Osteocyte (in vitro differentiated cells): ENCODE measurements around the gene LYAR. TPM values are rescaled to one million over a fixed set of nuclear protein-coding genes. Genes with fewer than 3 reads are reported as not detected.

ENCODE experiments used
- DNase-seq: peaks from one replicate; pipeline ENCODE4 v3.0.0; 2021; ENCODE audit warnings: mixed read lengths; ENCODE audit not compliant: unreplicated experiment; ENCODE audit errors: extremely low spot score
- H3K27ac Mint-ChIP-seq: one replicate; pipeline ENCODE4 v1.8.0; 2021; ENCODE audit warnings: mild to moderate bottlenecking, mixed read lengths; ENCODE audit not compliant: unreplicated experiment
- H3K27me3 Mint-ChIP-seq: one replicate; pipeline ENCODE4 v1.8.0; 2021; ENCODE audit warnings: mixed read lengths; ENCODE audit not compliant: unreplicated experiment
- H3K36me3 Mint-ChIP-seq: one replicate; pipeline ENCODE4 v1.8.0; 2021; ENCODE audit warnings: mixed read lengths; ENCODE audit not compliant: unreplicated experiment
- H3K4me1 Mint-ChIP-seq: one replicate; pipeline ENCODE4 v1.8.0; 2021; ENCODE audit warnings: mixed read lengths; ENCODE audit not compliant: unreplicated experiment
- H3K4me3 Mint-ChIP-seq: one replicate; pipeline ENCODE4 v1.8.0; 2021; ENCODE audit warnings: mild to moderate bottlenecking, moderate library complexity, mixed read lengths; ENCODE audit not compliant: unreplicated experiment
- H3K9me3 Mint-ChIP-seq: one replicate; pipeline ENCODE4 v1.8.0; 2021; ENCODE audit warnings: mixed read lengths; ENCODE audit not compliant: unreplicated experiment
- CTCF ChIP-seq: fragments of 200-600 bp; sonication (generic); IDR thresholded peaks from 2 replicates; pipeline ENCODE4 v1.5.0; 2021; ENCODE audit warnings: antibody characterized with exemption, mild to moderate bottlenecking, moderate library complexity
- total RNA-seq: library from RNA; stranded (reverse); gene quantifications from 2 replicates; pipeline ENCODE4 v1.2.1, GENCODE V29; 2021

LYAR gene
- total RNA-seq, 1 donor from 2014 or later = 8.2 TPM

- H3K4me3 Mint-ChIP-seq = no peak overlapping the region
- no peak for DNase-seq
- no peaks in the 10 kb centered on the region for H3K9me3 Mint-ChIP-seq
- peaks cover 36% of the 10 kb centered on the region for H3K36me3 Mint-ChIP-seq
- H3K27ac Mint-ChIP-seq = no peak overlapping the region
- H3K4me1 Mint-ChIP-seq = no peaks in the 10 kb centered on the region
- no peak for TF ChIP-seq CTCF
- H3K27me3 Mint-ChIP-seq = no peaks in the 10 kb centered on the region
Observed at GRCh38 chr4:4274226-4274625, 15.7 kb downstream of the LYAR start.

DNA sequence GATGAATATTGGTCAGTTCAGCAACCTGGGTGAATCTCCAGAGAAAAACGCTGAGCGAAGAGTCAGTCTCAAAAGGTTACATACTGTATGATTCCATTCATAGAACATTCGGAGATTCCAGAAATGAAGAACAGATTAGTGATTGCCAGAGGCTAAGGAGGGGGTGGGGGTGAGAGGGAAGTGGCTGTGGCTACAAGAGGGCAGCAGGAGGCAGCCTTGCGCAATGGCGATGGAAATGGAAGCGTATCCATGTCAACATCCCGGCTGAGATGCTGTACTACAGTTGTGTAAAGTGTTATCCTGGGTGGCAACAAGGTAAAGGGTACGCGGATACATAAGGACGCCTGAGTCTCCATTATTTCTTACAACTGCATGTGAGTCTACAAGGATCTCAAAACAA, 18.0 kb downstream of the LYAR start:
- Mint-ChIP-seq H3K36me3 (peaks cover 32% of the 10 kb centered on the region), H3K27me3 (no peaks in the 10 kb centered on the region), H3K4me1 (no peaks in the 10 kb centered on the region), H3K27ac (no peak overlapping the region), H3K4me3 (no peak overlapping the region), H3K9me3 (no peaks in the 10 kb centered on the region)
- DNase-seq = no peak
- no peak for TF ChIP-seq CTCF

GRCh38 chr4:4270529-4270928, 19.4 kb downstream of the LYAR start:
- Mint-ChIP-seq H3K36me3 (peaks cover 32% of the 10 kb centered on the region), H3K4me3 (no peak overlapping the region), H3K9me3 (no peaks in the 10 kb centered on the region), H3K4me1 (no peaks in the 10 kb centered on the region), H3K27ac (no peak overlapping the region), H3K27me3 (no peaks in the 10 kb centered on the region)
- DNase-seq = no peak
- TF ChIP-seq CTCF = no peak

DNA sequence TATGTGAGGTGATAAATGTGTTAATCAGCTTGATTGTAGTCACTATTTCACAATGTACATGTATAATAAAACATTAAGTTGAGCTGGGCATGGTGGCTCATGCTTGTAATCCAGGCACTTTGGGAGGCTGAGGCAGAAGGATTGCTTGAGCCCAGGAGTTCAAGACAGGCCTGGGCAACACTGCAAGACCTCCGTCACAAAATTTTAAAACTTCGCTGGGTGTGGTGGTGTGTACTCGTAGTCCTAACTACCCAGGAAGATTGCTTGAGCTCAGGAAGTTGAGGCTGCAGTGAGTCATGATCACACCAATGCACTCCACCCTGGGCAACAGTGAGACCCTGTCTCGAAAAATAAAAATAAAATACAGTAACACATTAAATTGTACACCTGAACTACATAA, 20.1 kb downstream of the LYAR start:
- DNase-seq = no peak

GRCh38 chr4:4269331-4269731, 20.6 kb downstream of the LYAR start:
- DNase-seq = no peak
- TF ChIP-seq CTCF = no peak
- Mint-ChIP-seq H3K9me3 (no peaks in the 10 kb centered on the region), H3K27me3 (peaks cover 3% of the 10 kb centered on the region), H3K4me1 (no peaks in the 10 kb centered on the region), H3K4me3 (no peak overlapping the region), H3K36me3 (peaks cover 30% of the 10 kb centered on the region), H3K27ac (peak overlapping the region; percentile 10)

More for the DNA sequence above, 20.1 kb downstream of the LYAR start:
- H3K4me3 Mint-ChIP-seq = no peak overlapping the region
- H3K27ac Mint-ChIP-seq = peak overlapping the region; percentile 10
- no peaks in the 10 kb centered on the region for H3K4me1 Mint-ChIP-seq
- no peaks in the 10 kb centered on the region for H3K9me3 Mint-ChIP-seq
- no peak for TF ChIP-seq CTCF
- peaks cover 32% of the 10 kb centered on the region for H3K36me3 Mint-ChIP-seq
- no peaks in the 10 kb centered on the region for H3K27me3 Mint-ChIP-seq
